Activated CD4-positive, alpha-beta T cell treated with anti-CD3 and anti-CD28 coated beads, Interleukin-2, amount 50 U/mL, for 16 hours (primary cell): ENCODE results near the gene TEX28.
"Not testable (repeated sequence)": the region's sequence is repeated elsewhere in the genome, so short reads cannot be mapped to it uniquely, and the experiment has no call there.

Experiments used
- DNase-seq: peaks from one replicate; pipeline ENCODE4 v3.0.0-alpha.2; 2020

TEX28 gene

DNA sequence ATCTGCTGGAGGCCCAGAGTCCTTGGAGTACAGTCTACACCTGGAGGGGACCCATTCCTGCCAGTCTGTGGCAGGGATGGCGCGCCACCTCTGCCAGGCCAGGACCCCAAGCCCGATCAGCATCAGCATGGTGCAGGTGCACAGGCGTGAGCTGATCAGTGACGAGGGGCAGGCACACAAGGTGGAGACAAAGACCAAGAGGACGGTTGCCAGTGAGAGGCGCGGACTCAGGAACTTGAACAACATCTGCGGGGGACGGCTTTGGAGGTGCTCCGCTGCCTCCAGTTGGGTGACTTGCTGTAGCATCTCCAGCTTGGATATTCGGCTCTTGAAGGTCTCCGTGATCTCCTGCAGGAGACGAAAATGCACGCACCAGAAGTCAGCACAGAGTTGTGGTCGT, 61.3 kb downstream of the TEX28 start:
- DNase-seq = not testable (repeated sequence)

GRCh38 chrX:154231443-154231842, 63.5 kb downstream of the TEX28 start:
- not testable (repeated sequence) for DNase-seq

DNA sequence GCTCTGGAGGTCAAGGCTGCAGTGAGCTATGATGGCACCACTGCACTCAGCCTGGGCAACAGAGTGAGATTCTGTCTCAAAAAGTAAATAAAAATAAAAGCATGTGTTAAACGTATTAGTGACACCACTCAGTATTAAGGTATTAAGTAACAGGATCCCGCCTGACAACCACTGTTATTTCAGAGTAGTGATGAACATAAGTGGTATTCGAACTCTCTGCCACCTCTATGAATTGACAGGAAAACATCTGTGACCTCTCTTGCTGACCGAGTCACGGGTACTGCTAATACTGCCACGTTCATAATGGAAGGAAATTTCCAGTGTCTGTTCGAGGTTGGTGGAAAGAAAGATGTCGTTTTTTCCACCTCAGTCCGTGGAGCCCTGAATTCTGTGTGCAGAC, 68.2 kb downstream of the TEX28 start:
- DNase-seq = not testable (repeated sequence)

- not testable (repeated sequence) for DNase-seq
Measured at GRCh38 chrX:154225292-154225691, 69.6 kb downstream of the TEX28 start.
